ENCODE measurements around the gene RFX2.
"Not testable (repeated sequence)": the region's sequence is repeated elsewhere in the genome, so short reads cannot be mapped to it uniquely, and the experiment has no call there.

RFX2 gene

GRCh38 chr19:5985837-5986236 is 124.5 kb downstream of the RFX2 start:
- not testable (repeated sequence) for H3K4me2 ChIP-seq (ENCODE audit: insufficient read depth, low read length, poor library complexity, severe bottlenecking); H3K18ac ChIP-seq (ENCODE audit: low read length); H3K4ac ChIP-seq (ENCODE audit: low read length); H2BK120ac ChIP-seq (ENCODE audit: low read depth, low read length); H3K79me1 ChIP-seq (ENCODE audit: low read depth, low read length); H3K27ac ChIP-seq (replicated peaks; ENCODE audit: low read length); H2AFZ ChIP-seq (ENCODE audit: low read length); H3K9ac ChIP-seq (ENCODE audit: low read depth, low read length, poor library complexity); H3K9me3 ChIP-seq (replicated peaks in 1 of 2; ENCODE audit: control insufficient read depth in 2 of 2, insufficient read depth in 1 of 2, low read depth in 1 of 2, low read length in 2 of 2); H2BK5ac ChIP-seq (ENCODE audit: low read length); H4K91ac ChIP-seq (ENCODE audit: low read depth, low read length, poor library complexity); H3K36me3 ChIP-seq (replicated peaks in 1 of 2; ENCODE audit: control insufficient read depth in 2 of 2, insufficient read depth in 2 of 2, low read length in 2 of 2); H4K8ac ChIP-seq (ENCODE audit: low read depth, low read length); DNase-seq (ENCODE audit: low spot score); H3K27me3 ChIP-seq (ENCODE audit: control insufficient read depth in 3 of 3, insufficient read depth in 3 of 3, low read depth in 1 of 3, low read length in 3 of 3); H3K4me1 ChIP-seq (ENCODE audit: control insufficient read depth in 2 of 2, insufficient read depth in 1 of 2, low read depth in 1 of 2, low read length in 2 of 2); H3K4me3 ChIP-seq (ENCODE audit: low read length in 2 of 2); H2AK5ac ChIP-seq (ENCODE audit: low read depth, low read length)
- WGBS, 2 donors (ENCODE audit: extremely low coverage in 2 of 2, insufficient read length in 2 of 2, insufficient replicate concordance in 1 of 2), result no CpG with 5 or more reads among the region's 5 CpGs
- Histone ChIP-seq H3K23ac (ENCODE audit: low read depth, low read length, poor library complexity) (peak overlapping the region; percentile 6), H3K14ac (ENCODE audit: low read length) (peak overlapping the region; percentile 75), H2BK12ac (ENCODE audit: low read length) (peak overlapping the region; percentile 22), H2BK15ac (ENCODE audit: low read length) (peak overlapping the region; percentile 37)

DNA sequence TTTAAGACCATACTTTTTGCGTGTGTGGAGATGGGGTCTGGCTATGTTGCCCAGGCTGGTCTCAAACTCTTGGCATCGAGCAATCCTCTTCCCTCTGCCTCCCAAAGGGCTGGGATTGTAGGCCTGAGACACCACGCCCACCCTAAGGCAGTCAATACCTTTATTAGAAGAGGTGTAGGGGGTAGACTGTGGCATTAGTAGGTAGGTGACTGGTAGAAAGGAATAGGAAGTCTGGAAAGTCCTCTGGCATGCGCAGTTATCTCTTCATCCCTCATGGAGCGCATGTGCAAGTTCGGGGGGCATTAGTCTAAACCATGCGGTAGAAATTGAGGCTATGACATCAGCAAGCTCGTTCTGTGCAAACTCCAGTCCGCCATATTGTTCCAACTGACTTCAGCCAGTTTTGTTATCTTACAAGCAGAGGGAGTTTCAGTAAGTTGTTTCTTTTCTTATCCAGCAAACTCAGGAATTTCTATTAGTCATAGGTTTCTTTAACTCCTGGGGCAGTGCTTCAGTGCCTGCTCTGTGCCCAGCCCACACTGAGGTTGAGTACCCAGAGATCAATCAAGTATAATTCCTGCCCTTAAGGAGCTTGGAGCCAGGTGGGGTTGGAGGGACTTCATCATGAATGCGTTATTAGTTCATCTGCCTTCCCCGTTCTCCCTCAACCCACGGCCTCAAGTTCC is 125.1 kb downstream of the RFX2 start:
- no peak for DNase-seq (ENCODE audit: low spot score)
- H2BK5ac ChIP-seq (ENCODE audit: low read length), result no peak overlapping the region
- H3K4ac ChIP-seq (ENCODE audit: low read length), result no peak overlapping the region
- peak overlapping the region; percentile 6 for H3K23ac ChIP-seq (ENCODE audit: low read depth, low read length, poor library complexity)
- peak overlapping the region; percentile 37 for H2BK15ac ChIP-seq (ENCODE audit: low read length)
- H3K27me3 ChIP-seq (ENCODE audit: control insufficient read depth in 3 of 3, insufficient read depth in 3 of 3, low read depth in 1 of 3, low read length in 3 of 3), result no peaks in the 10 kb centered on the region
- H4K91ac ChIP-seq (ENCODE audit: low read depth, low read length, poor library complexity), result no peak overlapping the region
- peaks cover 0 to 5% of the 10 kb centered on the region in 2 donors for H3K36me3 ChIP-seq (replicated peaks in 1 of 2; ENCODE audit: control insufficient read depth in 2 of 2, insufficient read depth in 2 of 2, low read length in 2 of 2)
- no peak overlapping the region for H3K27ac ChIP-seq (replicated peaks; ENCODE audit: low read length)
- H3K9ac ChIP-seq (ENCODE audit: low read depth, low read length, poor library complexity), result no peak overlapping the region
- H2BK12ac ChIP-seq (ENCODE audit: low read length), result peak overlapping the region; percentile 22
- peak overlapping the region; percentile 75 for H3K14ac ChIP-seq (ENCODE audit: low read length)
- H4K8ac ChIP-seq (ENCODE audit: low read depth, low read length), result no peak overlapping the region
- peaks cover 2% of the 10 kb centered on the region for H3K79me1 ChIP-seq (ENCODE audit: low read depth, low read length)
- H2AFZ ChIP-seq (ENCODE audit: low read length), result no peak overlapping the region
- H3K4me1 ChIP-seq (ENCODE audit: control insufficient read depth in 2 of 2, insufficient read depth in 1 of 2, low read depth in 1 of 2, low read length in 2 of 2), result peaks cover 0 to 6% of the 10 kb centered on the region in 2 donors
- no peak overlapping the region for H3K4me2 ChIP-seq (ENCODE audit: insufficient read depth, low read length, poor library complexity, severe bottlenecking)
- WGBS, 2 donors (ENCODE audit: extremely low coverage in 2 of 2, insufficient read length in 2 of 2, insufficient replicate concordance in 1 of 2), result no CpG with 5 or more reads among the region's 12 CpGs
- H3K9me3 ChIP-seq (replicated peaks in 1 of 2; ENCODE audit: control insufficient read depth in 2 of 2, insufficient read depth in 1 of 2, low read depth in 1 of 2, low read length in 2 of 2), result no peaks in the 10 kb centered on the region
- no peak overlapping the region for H3K18ac ChIP-seq (ENCODE audit: low read length)
- no peak overlapping the region for H3K4me3 ChIP-seq (ENCODE audit: low read length in 2 of 2)
- no peak overlapping the region for H2BK120ac ChIP-seq (ENCODE audit: low read depth, low read length)
- H2AK5ac ChIP-seq (ENCODE audit: low read depth, low read length), result no peak overlapping the region

DNA sequence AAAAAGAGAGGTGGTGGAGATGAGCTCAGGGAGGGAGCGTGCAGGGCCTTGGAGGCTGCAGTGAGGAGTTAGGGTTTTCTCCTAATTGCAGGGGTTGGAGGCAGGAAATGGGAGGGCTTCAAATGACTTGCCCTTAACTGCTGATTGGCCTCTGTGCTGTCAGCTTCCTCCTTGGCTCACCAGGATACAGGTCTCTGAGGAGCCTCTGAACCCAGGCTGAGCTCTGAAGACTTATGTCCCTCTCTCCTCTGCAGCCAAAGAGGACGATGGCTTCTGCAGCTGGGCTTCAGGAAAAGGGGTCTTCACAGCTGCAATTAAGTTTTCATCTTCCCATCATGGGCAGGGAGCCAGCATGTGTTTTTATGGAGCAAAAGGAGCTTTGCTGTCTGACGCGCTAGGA is 125.7 kb downstream of the RFX2 start:
- no peak overlapping the region for H3K4me2 ChIP-seq (ENCODE audit: insufficient read depth, low read length, poor library complexity, severe bottlenecking)
- no peak overlapping the region for H3K14ac ChIP-seq (ENCODE audit: low read length)
- no peak overlapping the region for H2BK15ac ChIP-seq (ENCODE audit: low read length)
- H4K91ac ChIP-seq (ENCODE audit: low read depth, low read length, poor library complexity), result no peak overlapping the region
- no peak overlapping the region for H2BK120ac ChIP-seq (ENCODE audit: low read depth, low read length)
- peaks cover 0 to 6% of the 10 kb centered on the region in 2 donors for H3K4me1 ChIP-seq (ENCODE audit: control insufficient read depth in 2 of 2, insufficient read depth in 1 of 2, low read depth in 1 of 2, low read length in 2 of 2)
- H3K36me3 ChIP-seq (replicated peaks in 1 of 2; ENCODE audit: control insufficient read depth in 2 of 2, insufficient read depth in 2 of 2, low read length in 2 of 2), result peaks cover 0 to 5% of the 10 kb centered on the region in 2 donors
- H3K9ac ChIP-seq (ENCODE audit: low read depth, low read length, poor library complexity), result no peak overlapping the region
- no peak overlapping the region for H2AFZ ChIP-seq (ENCODE audit: low read length)
- no peak overlapping the region for H2AK5ac ChIP-seq (ENCODE audit: low read depth, low read length)
- H3K18ac ChIP-seq (ENCODE audit: low read length), result no peak overlapping the region
- WGBS, 2 donors (ENCODE audit: extremely low coverage in 2 of 2, insufficient read length in 2 of 2, insufficient replicate concordance in 1 of 2), result no CpG with 5 or more reads among the region's 4 CpGs
- DNase-seq (ENCODE audit: low spot score), result no peak
- H2BK12ac ChIP-seq (ENCODE audit: low read length), result no peak overlapping the region
- no peak overlapping the region for H4K8ac ChIP-seq (ENCODE audit: low read depth, low read length)
- no peak overlapping the region for H2BK5ac ChIP-seq (ENCODE audit: low read length)
- peaks cover 2% of the 10 kb centered on the region for H3K79me1 ChIP-seq (ENCODE audit: low read depth, low read length)
- no peak overlapping the region for H3K27ac ChIP-seq (replicated peaks; ENCODE audit: low read length)
- no peaks in the 10 kb centered on the region for H3K9me3 ChIP-seq (replicated peaks in 1 of 2; ENCODE audit: control insufficient read depth in 2 of 2, insufficient read depth in 1 of 2, low read depth in 1 of 2, low read length in 2 of 2)
- H3K23ac ChIP-seq (ENCODE audit: low read depth, low read length, poor library complexity), result no peak overlapping the region
- H3K4ac ChIP-seq (ENCODE audit: low read length), result no peak overlapping the region
- no peaks in the 10 kb centered on the region for H3K27me3 ChIP-seq (ENCODE audit: control insufficient read depth in 3 of 3, insufficient read depth in 3 of 3, low read depth in 1 of 3, low read length in 3 of 3)
- no peak overlapping the region for H3K4me3 ChIP-seq (ENCODE audit: low read length in 2 of 2)

- H2BK5ac ChIP-seq (ENCODE audit: low read length), result no peak overlapping the region
- H2AK5ac ChIP-seq (ENCODE audit: low read depth, low read length), result no peak overlapping the region
- no peak overlapping the region for H2BK120ac ChIP-seq (ENCODE audit: low read depth, low read length)
- H4K91ac ChIP-seq (ENCODE audit: low read depth, low read length, poor library complexity), result no peak overlapping the region
- H3K36me3 ChIP-seq (replicated peaks in 1 of 2; ENCODE audit: control insufficient read depth in 2 of 2, insufficient read depth in 2 of 2, low read length in 2 of 2), result peaks cover 0 to 9% of the 10 kb centered on the region in 2 donors
- H3K27ac ChIP-seq (replicated peaks; ENCODE audit: low read length), result no peak overlapping the region
- peaks cover 4 to 7% of the 10 kb centered on the region in 2 donors for H3K4me1 ChIP-seq (ENCODE audit: control insufficient read depth in 2 of 2, insufficient read depth in 1 of 2, low read depth in 1 of 2, low read length in 2 of 2)
- no peak overlapping the region for H3K4me3 ChIP-seq (ENCODE audit: low read length in 2 of 2)
- H4K8ac ChIP-seq (ENCODE audit: low read depth, low read length), result no peak overlapping the region
- H2BK12ac ChIP-seq (ENCODE audit: low read length), result no peak overlapping the region
- no peak overlapping the region for H3K4me2 ChIP-seq (ENCODE audit: insufficient read depth, low read length, poor library complexity, severe bottlenecking)
- H3K4ac ChIP-seq (ENCODE audit: low read length), result no peak overlapping the region
- H3K9me3 ChIP-seq (replicated peaks in 1 of 2; ENCODE audit: control insufficient read depth in 2 of 2, insufficient read depth in 1 of 2, low read depth in 1 of 2, low read length in 2 of 2), result no peaks in the 10 kb centered on the region
- H3K79me1 ChIP-seq (ENCODE audit: low read depth, low read length), result peaks cover 2% of the 10 kb centered on the region
- no peak overlapping the region for H3K18ac ChIP-seq (ENCODE audit: low read length)
- WGBS, 2 donors (ENCODE audit: extremely low coverage in 2 of 2, insufficient read length in 2 of 2, insufficient replicate concordance in 1 of 2), result no CpG with 5 or more reads among the region's 14 CpGs
- H2BK15ac ChIP-seq (ENCODE audit: low read length), result no peak overlapping the region
- no peak for DNase-seq (ENCODE audit: low spot score)
- H3K27me3 ChIP-seq (ENCODE audit: control insufficient read depth in 3 of 3, insufficient read depth in 3 of 3, low read depth in 1 of 3, low read length in 3 of 3), result no peaks in the 10 kb centered on the region
- no peak overlapping the region for H3K14ac ChIP-seq (ENCODE audit: low read length)
- peak overlapping the region; percentile 30 for H3K9ac ChIP-seq (ENCODE audit: low read depth, low read length, poor library complexity)
- no peak overlapping the region for H2AFZ ChIP-seq (ENCODE audit: low read length)
- no peak overlapping the region for H3K23ac ChIP-seq (ENCODE audit: low read depth, low read length, poor library complexity)
These were observed 126.8 kb downstream of the RFX2 start for GRCh38 chr19:5983367-5983955.
